ENCODE data around the gene PCDH18.

PCDH18 gene

DNA sequence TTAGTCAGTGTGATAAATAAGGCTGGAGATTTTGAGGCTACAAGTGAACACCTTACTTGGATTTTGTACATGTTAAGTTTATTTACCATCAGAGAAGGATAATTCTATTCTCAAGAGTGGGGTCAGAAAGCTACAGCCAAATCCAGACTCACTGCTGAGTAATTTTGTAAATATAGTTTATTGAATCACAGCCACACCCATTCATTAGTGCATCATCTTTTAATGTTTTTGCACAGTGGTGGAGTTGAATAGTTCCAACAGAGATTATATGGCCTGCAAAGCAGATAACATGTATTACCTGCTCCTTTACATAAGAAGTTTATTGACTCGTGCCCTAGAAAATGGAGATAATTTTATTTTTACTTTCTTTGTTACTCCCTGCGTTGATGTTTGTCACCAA is 60.4 kb downstream of the PCDH18 start:
- no peak overlapping the region for H2BK120ac ChIP-seq (ENCODE audit: low read depth, low read length)
- no peak overlapping the region for H2AFZ ChIP-seq (ENCODE audit: low read length)
- H3K4me2 ChIP-seq (ENCODE audit: insufficient read depth, low read length, poor library complexity, severe bottlenecking): no peak overlapping the region
- no peak overlapping the region for H3K23ac ChIP-seq (ENCODE audit: low read depth, low read length, poor library complexity)
- H3K9me3 ChIP-seq (replicated peaks in 1 of 2; ENCODE audit: control insufficient read depth in 2 of 2, insufficient read depth in 1 of 2, low read depth in 1 of 2, low read length in 2 of 2): peaks cover 0 to 10% of the 10 kb centered on the region in 2 donors
- no peak overlapping the region for H2BK12ac ChIP-seq (ENCODE audit: low read length)
- no peak overlapping the region for H2AK5ac ChIP-seq (ENCODE audit: low read depth, low read length)
- H3K4me1 ChIP-seq (ENCODE audit: control insufficient read depth in 2 of 2, insufficient read depth in 1 of 2, low read depth in 1 of 2, low read length in 2 of 2): no peaks in the 10 kb centered on the region
- H3K4ac ChIP-seq (ENCODE audit: low read length): no peak overlapping the region
- no peak overlapping the region for H3K18ac ChIP-seq (ENCODE audit: low read length)
- no peak overlapping the region for H3K4me3 ChIP-seq (ENCODE audit: low read length in 2 of 2)
- H3K36me3 ChIP-seq (replicated peaks in 1 of 2; ENCODE audit: control insufficient read depth in 2 of 2, insufficient read depth in 2 of 2, low read length in 2 of 2): no peaks in the 10 kb centered on the region
- no CpG with 5 or more reads among the region's 2 CpGs for WGBS, 2 donors (ENCODE audit: extremely low coverage in 2 of 2, insufficient read length in 2 of 2, insufficient replicate concordance in 1 of 2)
- no peaks in the 10 kb centered on the region for H3K79me1 ChIP-seq (ENCODE audit: low read depth, low read length)
- no peak overlapping the region for H4K91ac ChIP-seq (ENCODE audit: low read depth, low read length, poor library complexity)
- no peak overlapping the region for H3K14ac ChIP-seq (ENCODE audit: low read length)
- no peaks in the 10 kb centered on the region for H3K27me3 ChIP-seq (ENCODE audit: control insufficient read depth in 3 of 3, insufficient read depth in 3 of 3, low read depth in 1 of 3, low read length in 3 of 3)
- H3K27ac ChIP-seq (replicated peaks; ENCODE audit: low read length): no peak overlapping the region
- no peak overlapping the region for H4K8ac ChIP-seq (ENCODE audit: low read depth, low read length)
- no peak overlapping the region for H3K9ac ChIP-seq (ENCODE audit: low read depth, low read length, poor library complexity)
- H2BK5ac ChIP-seq (ENCODE audit: low read length): no peak overlapping the region
- no peak overlapping the region for H2BK15ac ChIP-seq (ENCODE audit: low read length)
- no peak for DNase-seq (ENCODE audit: low spot score)

DNA sequence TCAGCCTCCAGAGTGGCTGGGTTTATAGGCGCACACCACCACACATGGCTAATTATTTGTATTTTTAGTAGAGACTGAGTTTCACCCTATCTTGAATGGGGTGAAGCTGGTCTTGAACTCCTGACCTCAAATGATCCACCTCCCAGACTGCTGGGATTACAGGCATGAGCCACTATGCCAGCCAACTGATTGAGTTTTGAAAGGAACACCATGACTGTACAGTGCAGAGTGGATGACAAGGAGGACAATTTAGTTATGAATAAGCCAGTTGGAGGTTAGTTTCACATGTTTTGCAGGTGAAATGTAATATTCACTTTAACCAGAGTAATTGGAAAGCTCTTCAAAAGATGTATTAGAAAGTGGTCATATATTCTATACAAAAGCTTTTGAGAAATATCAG is 60.8 kb downstream of the PCDH18 start:
- Histone ChIP-seq H3K4me2 (ENCODE audit: insufficient read depth, low read length, poor library complexity, severe bottlenecking) (no peak overlapping the region), H2BK15ac (ENCODE audit: low read length) (no peak overlapping the region), H3K4ac (ENCODE audit: low read length) (no peak overlapping the region), H3K27ac (replicated peaks; ENCODE audit: low read length) (no peak overlapping the region), H3K14ac (ENCODE audit: low read length) (no peak overlapping the region), H3K23ac (ENCODE audit: low read depth, low read length, poor library complexity) (no peak overlapping the region), H3K9me3 (replicated peaks in 1 of 2; ENCODE audit: control insufficient read depth in 2 of 2, insufficient read depth in 1 of 2, low read depth in 1 of 2, low read length in 2 of 2) (peaks cover 0 to 14% of the 10 kb centered on the region in 2 donors), H2AFZ (ENCODE audit: low read length) (no peak overlapping the region), H4K91ac (ENCODE audit: low read depth, low read length, poor library complexity) (no peak overlapping the region), H2AK5ac (ENCODE audit: low read depth, low read length) (no peak overlapping the region), H3K9ac (ENCODE audit: low read depth, low read length, poor library complexity) (no peak overlapping the region), H4K8ac (ENCODE audit: low read depth, low read length) (no peak overlapping the region), H3K4me3 (ENCODE audit: low read length in 2 of 2) (no peak overlapping the region), H3K18ac (ENCODE audit: low read length) (no peak overlapping the region), H3K4me1 (ENCODE audit: control insufficient read depth in 2 of 2, insufficient read depth in 1 of 2, low read depth in 1 of 2, low read length in 2 of 2) (no peaks in the 10 kb centered on the region), H3K36me3 (replicated peaks in 1 of 2; ENCODE audit: control insufficient read depth in 2 of 2, insufficient read depth in 2 of 2, low read length in 2 of 2) (no peaks in the 10 kb centered on the region), H2BK5ac (ENCODE audit: low read length) (no peak overlapping the region), H3K27me3 (ENCODE audit: control insufficient read depth in 3 of 3, insufficient read depth in 3 of 3, low read depth in 1 of 3, low read length in 3 of 3) (no peaks in the 10 kb centered on the region), H2BK120ac (ENCODE audit: low read depth, low read length) (no peak overlapping the region), H2BK12ac (ENCODE audit: low read length) (no peak overlapping the region), H3K79me1 (ENCODE audit: low read depth, low read length) (no peaks in the 10 kb centered on the region)
- no CpG with 5 or more reads among the region's 1 CpG for WGBS, 2 donors (ENCODE audit: extremely low coverage in 2 of 2, insufficient read length in 2 of 2, insufficient replicate concordance in 1 of 2)
- no peak for DNase-seq (ENCODE audit: low spot score)

DNA sequence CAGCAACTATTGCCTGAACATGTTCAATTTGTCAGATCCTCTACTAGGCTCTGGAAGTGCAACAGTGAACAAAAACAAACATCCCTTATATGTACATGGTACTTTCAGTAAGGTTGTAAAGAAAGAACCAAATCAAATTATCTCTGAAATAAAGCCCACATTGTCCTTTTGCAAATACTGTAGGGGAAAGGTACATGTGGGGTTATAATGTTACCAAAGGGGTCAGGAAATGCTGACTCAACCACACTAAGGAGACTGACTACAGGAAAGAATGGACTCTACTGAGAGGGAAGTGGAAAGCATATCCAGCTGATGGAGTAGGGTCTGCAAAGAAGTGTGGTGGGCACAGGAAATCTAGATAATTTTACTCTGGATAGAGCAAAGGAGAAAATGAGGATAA is 61.5 kb downstream of the PCDH18 start:
- H4K8ac ChIP-seq (ENCODE audit: low read depth, low read length): no peak overlapping the region
- no peak for DNase-seq (ENCODE audit: low spot score)
- H2BK5ac ChIP-seq (ENCODE audit: low read length): no peak overlapping the region
- H2BK12ac ChIP-seq (ENCODE audit: low read length): no peak overlapping the region
- H2BK15ac ChIP-seq (ENCODE audit: low read length): no peak overlapping the region
- no peak overlapping the region for H3K4ac ChIP-seq (ENCODE audit: low read length)
- no peak overlapping the region for H3K27ac ChIP-seq (replicated peaks; ENCODE audit: low read length)
- H3K4me2 ChIP-seq (ENCODE audit: insufficient read depth, low read length, poor library complexity, severe bottlenecking): no peak overlapping the region
- H2BK120ac ChIP-seq (ENCODE audit: low read depth, low read length): no peak overlapping the region
- no peak overlapping the region for H3K4me3 ChIP-seq (ENCODE audit: low read length in 2 of 2)
- no peaks in the 10 kb centered on the region for H3K27me3 ChIP-seq (ENCODE audit: control insufficient read depth in 3 of 3, insufficient read depth in 3 of 3, low read depth in 1 of 3, low read length in 3 of 3)
- no peaks in the 10 kb centered on the region for H3K36me3 ChIP-seq (replicated peaks in 1 of 2; ENCODE audit: control insufficient read depth in 2 of 2, insufficient read depth in 2 of 2, low read length in 2 of 2)
- H4K91ac ChIP-seq (ENCODE audit: low read depth, low read length, poor library complexity): no peak overlapping the region
- no peak overlapping the region for H3K9ac ChIP-seq (ENCODE audit: low read depth, low read length, poor library complexity)
- H3K18ac ChIP-seq (ENCODE audit: low read length): no peak overlapping the region
- no peak overlapping the region for H3K14ac ChIP-seq (ENCODE audit: low read length)
- H2AFZ ChIP-seq (ENCODE audit: low read length): no peak overlapping the region
- H3K9me3 ChIP-seq (replicated peaks in 1 of 2; ENCODE audit: control insufficient read depth in 2 of 2, insufficient read depth in 1 of 2, low read depth in 1 of 2, low read length in 2 of 2): peaks cover 0 to 17% of the 10 kb centered on the region in 2 donors
- no peak overlapping the region for H3K23ac ChIP-seq (ENCODE audit: low read depth, low read length, poor library complexity)
- H3K79me1 ChIP-seq (ENCODE audit: low read depth, low read length): no peaks in the 10 kb centered on the region
- H2AK5ac ChIP-seq (ENCODE audit: low read depth, low read length): no peak overlapping the region
- H3K4me1 ChIP-seq (ENCODE audit: control insufficient read depth in 2 of 2, insufficient read depth in 1 of 2, low read depth in 1 of 2, low read length in 2 of 2): no peaks in the 10 kb centered on the region
